Globus pallidus (tissue), 1 donor: ENCODE results near the gene LSG1.
"Not testable (repeated sequence)": the region's sequence is repeated elsewhere in the genome, so short reads cannot be mapped to it uniquely, and the experiment has no call there.

Experiments
- DNase-seq: peaks from one replicate; pipeline ENCODE4 v3.0.0-alpha.2; 2015; ENCODE audit warnings: low spot score

The LSG1 gene

GRCh38 chr3:194617143-194617671 is 54.8 kb downstream of the LSG1 start:
- no peak for DNase-seq

- no peak for DNase-seq
These were observed 56.8 kb downstream of the LSG1 start for GRCh38 chr3:194615226-194615625.

GRCh38 chr3:194612221-194612620 is 59.8 kb downstream of the LSG1 start:
- no peak for DNase-seq

GRCh38 chr3:194610689-194611088 is 61.3 kb downstream of the LSG1 start:
- no peak for DNase-seq

- DNase-seq = no peak
These were observed 62.4 kb downstream of the LSG1 start for GRCh38 chr3:194609601-194610000.

- DNase-seq = no peak
These were observed 63.0 kb downstream of the LSG1 start for GRCh38 chr3:194608981-194609380.

- DNase-seq = no peak
These were observed 64.2 kb downstream of the LSG1 start for GRCh38 chr3:194607592-194608389.

- DNase-seq = no peak
These were observed 65.0 kb downstream of the LSG1 start for GRCh38 chr3:194606941-194607340.

GRCh38 chr3:194606163-194606562 is 65.8 kb downstream of the LSG1 start:
- DNase-seq = no peak

GRCh38 chr3:194605314-194605713 is 66.7 kb downstream of the LSG1 start:
- DNase-seq = not testable (repeated sequence)

GRCh38 chr3:194604837-194605236 is 67.2 kb downstream of the LSG1 start:
- no peak for DNase-seq

- DNase-seq = no peak
These were observed 67.9 kb downstream of the LSG1 start for GRCh38 chr3:194604126-194604525.

- DNase-seq = no peak
These were observed 69.3 kb downstream of the LSG1 start for GRCh38 chr3:194602669-194603171.

- DNase-seq = no peak
These were observed 73.0 kb downstream of the LSG1 start for GRCh38 chr3:194598771-194599557.

GRCh38 chr3:194596906-194597305 is 75.1 kb downstream of the LSG1 start:
- DNase-seq = no peak

GRCh38 chr3:194592798-194593752 is 78.9 kb downstream of the LSG1 start:
- no peak for DNase-seq
